Measurements from ENCODE around the gene RPIA. TPM values are rescaled to one million over a fixed set of nuclear protein-coding genes. Genes with fewer than 3 reads are reported as not detected.
A peak's percentile ranks its signal among the peaks of the same experiment; 100 is the strongest.
"Not testable (repeated sequence)": the region's sequence is repeated elsewhere in the genome, so short reads cannot be mapped to it uniquely, and the experiment has no call there.

Gene RPIA
- total RNA-seq, 4 donors from 2014 or later = 4.2 to 10.0 (median 7.6) TPM

DNA sequence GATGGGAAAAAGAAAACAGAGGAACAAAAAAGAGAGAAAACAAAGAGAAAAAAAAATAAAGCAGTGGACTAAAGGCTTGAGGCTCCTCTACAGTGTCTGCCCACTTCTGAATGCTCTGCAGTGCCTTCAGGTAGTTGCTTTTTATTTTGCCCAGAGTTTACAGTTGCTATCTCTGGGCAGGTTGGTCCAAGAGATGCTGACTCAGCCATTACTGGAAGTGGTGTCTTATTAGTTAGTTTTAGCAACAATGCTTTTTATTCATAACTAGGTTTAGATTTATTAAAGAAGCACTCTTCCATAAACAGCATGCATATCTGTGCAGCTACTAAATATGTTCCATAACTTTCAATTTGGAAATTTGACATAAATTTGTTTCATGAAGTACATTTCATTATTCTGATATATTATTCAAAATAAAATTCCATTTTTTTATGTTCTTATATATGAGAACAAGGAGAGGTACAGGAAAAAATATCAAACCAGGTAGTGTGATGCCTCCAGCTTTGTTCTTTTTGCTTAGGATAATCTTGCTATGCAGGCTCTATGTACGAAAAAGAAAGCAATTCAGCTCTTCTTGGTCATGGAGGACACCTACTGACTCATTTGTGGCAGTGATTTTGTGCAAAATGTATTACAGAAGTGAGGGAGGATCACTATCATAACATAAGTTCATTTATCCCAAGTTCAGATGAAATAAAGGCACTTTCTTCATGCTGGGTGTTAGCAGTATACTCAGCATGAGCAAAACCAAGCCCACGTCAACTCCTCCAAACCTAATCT lies 69.5 kb downstream of the RPIA start:
- Histone ChIP-seq H3K4me3 (replicated peaks in 1 of 3) (no peak overlapping the region), H3K27ac (no peak overlapping the region), H3K27me3 (peaks cover 5% of the 10 kb centered on the region), H3K9me3 (no peaks in the 10 kb centered on the region), H3K4me1 (peaks cover 10 to 14% of the 10 kb centered on the region in 2 donors), H3K36me3 (no peaks in the 10 kb centered on the region)
- intact Hi-C loops (cut with DNase I) = no loop called here
- TF ChIP-seq, protein P1, sequence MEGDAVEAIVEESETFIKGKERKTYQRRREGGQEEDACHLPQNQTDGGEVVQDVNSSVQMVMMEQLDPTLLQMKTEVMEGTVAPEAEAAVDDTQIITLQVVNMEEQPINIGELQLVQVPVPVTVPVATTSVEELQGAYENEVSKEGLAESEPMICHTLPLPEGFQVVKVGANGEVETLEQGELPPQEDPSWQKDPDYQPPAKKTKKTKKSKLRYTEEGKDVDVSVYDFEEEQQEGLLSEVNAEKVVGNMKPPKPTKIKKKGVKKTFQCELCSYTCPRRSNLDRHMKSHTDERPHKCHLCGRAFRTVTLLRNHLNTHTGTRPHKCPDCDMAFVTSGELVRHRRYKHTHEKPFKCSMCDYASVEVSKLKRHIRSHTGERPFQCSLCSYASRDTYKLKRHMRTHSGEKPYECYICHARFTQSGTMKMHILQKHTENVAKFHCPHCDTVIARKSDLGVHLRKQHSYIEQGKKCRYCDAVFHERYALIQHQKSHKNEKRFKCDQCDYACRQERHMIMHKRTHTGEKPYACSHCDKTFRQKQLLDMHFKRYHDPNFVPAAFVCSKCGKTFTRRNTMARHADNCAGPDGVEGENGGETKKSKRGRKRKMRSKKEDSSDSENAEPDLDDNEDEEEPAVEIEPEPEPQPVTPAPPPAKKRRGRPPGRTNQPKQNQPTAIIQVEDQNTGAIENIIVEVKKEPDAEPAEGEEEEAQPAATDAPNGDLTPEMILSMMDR (IDR thresholded peaks at IDR 0.05) = no peak
- TF ChIP-seq POLR2A (IDR thresholded peaks at IDR 0.05) = no peak
- no peak for DNase-seq
- 88 to 89% methylated on average over 2 of the region's 2 CpGs for WGBS, 2 donors

DNA sequence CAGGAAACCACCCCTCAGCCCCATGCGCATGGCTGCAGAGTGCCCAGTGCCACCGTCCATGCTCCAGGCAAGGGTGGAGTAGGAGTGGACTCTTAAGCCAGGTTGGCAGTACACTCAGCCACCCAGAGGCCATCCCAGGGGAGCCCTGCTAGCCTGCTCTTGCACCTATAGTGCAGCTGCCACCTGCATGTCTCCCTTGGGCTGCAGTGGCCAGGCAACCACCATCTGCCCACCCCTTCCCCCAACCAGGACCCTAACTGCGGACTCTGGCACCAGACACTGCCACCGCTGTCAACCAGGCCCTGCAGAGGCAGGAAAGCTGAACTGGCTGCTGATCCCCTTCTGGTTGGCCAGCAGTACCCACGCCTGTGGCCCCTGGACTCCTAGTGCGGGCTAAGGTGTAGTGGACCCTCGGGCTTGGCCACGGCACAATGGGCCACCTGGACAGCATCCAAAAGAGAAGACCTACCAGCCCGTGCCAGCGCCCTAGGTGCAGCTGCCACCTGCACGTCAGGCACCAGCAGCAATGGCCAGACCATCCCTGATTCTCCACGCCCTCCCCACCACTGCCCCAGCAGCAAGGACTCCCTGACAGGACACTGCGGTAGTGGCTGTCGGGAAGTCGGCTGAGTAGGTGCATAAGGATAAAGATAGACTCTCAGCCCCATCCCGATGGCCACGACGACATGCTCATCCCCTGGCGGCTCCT lies 72.8 kb downstream of the RPIA start:
- intact Hi-C loops (cut with DNase I) = no loop called here

DNA sequence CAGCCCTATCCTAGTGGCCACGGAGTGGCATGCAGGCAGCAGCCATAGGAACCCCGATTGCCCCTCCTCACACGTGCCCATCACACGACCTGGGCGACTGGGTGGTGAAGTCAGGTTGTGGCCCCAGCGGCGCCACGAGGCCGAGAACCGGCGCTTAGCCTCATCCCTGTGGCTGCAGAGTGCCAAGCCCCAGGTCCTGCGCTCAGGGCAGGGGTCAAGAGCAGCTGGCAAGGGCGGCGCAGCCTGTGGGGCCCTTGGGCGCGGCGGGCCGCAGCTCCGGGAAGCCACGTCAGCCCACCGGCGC lies 73.3 kb downstream of the RPIA start:
- no peaks in the 10 kb centered on the region for H3K36me3 ChIP-seq
- WGBS, 2 donors = 42% methylated on average over 5 of the region's 22 CpGs; no CpG with 5 or more reads in 1 of the 2 donors
- H3K27me3 ChIP-seq = peaks cover 5% of the 10 kb centered on the region
- peaks cover 10 to 14% of the 10 kb centered on the region in 2 donors for H3K4me1 ChIP-seq
- no peak for DNase-seq
- no peak overlapping the region for H3K4me3 ChIP-seq (replicated peaks in 1 of 3)
- no peak overlapping the region for H3K27ac ChIP-seq
- TF ChIP-seq, protein P1 (IDR thresholded peaks at IDR 0.05) = no peak
- TF ChIP-seq POLR2A (IDR thresholded peaks at IDR 0.05) = no peak
- intact Hi-C loops (cut with DNase I) = no loop called here
- no peaks in the 10 kb centered on the region for H3K9me3 ChIP-seq

More for the DNA sequence above, 72.8 kb downstream of the RPIA start:
- 82 to 100% methylated on average over 5 to 8 of the region's 19 CpGs for WGBS, 2 donors
- Histone ChIP-seq H3K4me1 (peaks cover 10 to 14% of the 10 kb centered on the region in 2 donors), H3K4me3 (replicated peaks in 1 of 3) (no peak overlapping the region), H3K27ac (no peak overlapping the region), H3K9me3 (no peaks in the 10 kb centered on the region), H3K27me3 (peaks cover 5% of the 10 kb centered on the region), H3K36me3 (no peaks in the 10 kb centered on the region)
- TF ChIP-seq, protein P1 (IDR thresholded peaks at IDR 0.05) = no peak
- TF ChIP-seq POLR2A (IDR thresholded peaks at IDR 0.05) = no peak
- DNase-seq = no peak

DNA sequence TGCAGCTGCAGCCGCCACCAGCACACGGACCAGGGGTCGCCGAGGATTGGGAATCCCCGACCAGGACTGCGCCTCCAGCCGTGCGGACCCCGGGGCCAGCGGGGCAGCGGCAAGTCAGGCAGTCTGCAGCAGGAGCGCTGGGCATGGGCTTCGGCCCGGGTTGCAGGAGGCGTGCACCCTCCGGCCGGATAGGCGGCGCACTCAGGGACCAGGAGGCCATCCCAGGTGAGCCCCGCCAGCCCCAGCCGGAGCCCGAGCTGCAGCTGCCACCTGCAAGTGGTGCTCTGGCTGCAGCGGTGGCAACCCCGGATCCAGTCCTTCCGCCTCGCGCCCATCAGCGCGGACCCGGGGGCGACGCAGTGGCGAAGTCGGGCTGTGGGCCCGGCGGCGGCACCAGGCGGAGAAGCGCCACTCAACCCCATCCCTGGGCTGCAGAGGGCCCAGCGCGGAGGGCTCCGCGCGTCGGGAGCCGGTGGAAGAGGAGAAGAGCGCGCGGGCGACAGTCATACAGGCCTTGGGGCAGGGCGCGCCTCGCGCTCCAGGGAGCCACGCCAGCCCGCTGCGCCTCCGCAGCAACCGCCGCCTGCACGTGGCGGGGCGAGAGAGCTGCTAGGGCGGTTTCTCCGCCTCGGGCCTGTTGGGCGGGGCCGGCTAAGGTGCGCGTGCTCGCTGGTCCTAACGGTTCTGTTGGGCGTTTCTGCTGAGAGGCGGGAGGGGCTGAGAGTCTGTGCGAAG lies 73.8 kb downstream of the RPIA start:
- Histone ChIP-seq H3K4me3 (replicated peaks in 1 of 3) (peak overlapping the region in 1 of 3 donors; percentile 17), H3K36me3 (no peaks in the 10 kb centered on the region), H3K4me1 (peaks cover 10 to 14% of the 10 kb centered on the region in 2 donors), H3K27me3 (peaks cover 5% of the 10 kb centered on the region), H3K9me3 (no peaks in the 10 kb centered on the region), H3K27ac (no peak overlapping the region)
- TF ChIP-seq, protein P1 (IDR thresholded peaks at IDR 0.05) = no peak
- TF ChIP-seq POLR2A (IDR thresholded peaks at IDR 0.05) = no peak
- 0 to 2% methylated on average over 2 to 20 of the region's 75 CpGs for WGBS, 2 donors
- DNase-seq = peak; percentile 55 to 57
- intact Hi-C loops (cut with DNase I) = no loop called here

DNA sequence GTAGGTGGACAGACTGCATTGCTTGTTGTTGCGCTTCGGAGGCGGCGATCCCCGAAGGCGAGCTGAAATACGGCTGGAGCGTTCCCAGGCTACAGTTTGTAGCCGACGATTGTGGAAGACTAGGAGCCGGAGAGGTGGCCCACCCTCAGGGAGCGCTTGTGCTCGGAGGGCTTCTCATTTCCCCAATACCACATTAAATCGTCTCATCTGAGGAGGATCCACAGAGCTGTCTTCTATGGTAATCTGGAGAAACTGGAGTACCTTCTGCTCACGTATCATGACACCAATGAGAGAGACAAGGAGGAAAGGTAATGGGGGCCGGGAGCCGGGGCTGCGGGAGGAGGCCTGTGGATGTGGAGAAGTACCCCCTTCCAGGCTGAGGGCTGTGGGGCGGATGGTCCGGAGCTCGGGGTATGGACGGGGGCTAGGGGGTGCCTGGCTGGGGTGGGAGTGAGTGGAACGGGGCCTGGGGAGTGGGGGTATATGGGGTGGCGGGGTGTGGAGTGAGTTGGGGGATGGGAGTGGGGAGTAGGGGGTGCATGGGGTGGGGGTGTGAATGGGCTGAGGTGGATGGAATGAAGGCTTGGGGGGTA lies 74.5 kb downstream of the RPIA start:
- peaks cover 10 to 14% of the 10 kb centered on the region in 2 donors for H3K4me1 ChIP-seq
- DNase-seq; intact Hi-C loops (cut with DNase I); H3K36me3 ChIP-seq; H3K27me3 ChIP-seq; H3K9me3 ChIP-seq; H3K27ac ChIP-seq: not testable (repeated sequence)
- WGBS, 2 donors = 18 to 23% methylated on average over 15 to 23 of the region's 24 CpGs
- H3K4me3 ChIP-seq (replicated peaks in 1 of 3) = peak overlapping the region in 1 of 3 donors; percentile 17
